Colon (tissue), 2 donors: ENCODE data around the gene GLB1L3.
"Not testable (repeated sequence)": the region's sequence is repeated elsewhere in the genome, so short reads cannot be mapped to it uniquely, and the experiment has no call there.

Source experiments
- FAIRE-seq: peaks from 2 replicates; lab custom pipeline; 2012; peaks lifted over from hg19 to GRCh38; lab: Jason Lieb, UNC
- donor health status: control.
- donor health status: control.

GLB1L3 gene

GRCh38 chr11:134250675-134251074 is 25.5 kb upstream of the GLB1L3 start:
- no peak for FAIRE-seq

- no peak for FAIRE-seq
These were observed 23.6 kb upstream of the GLB1L3 start for GRCh38 chr11:134252346-134253187.

GRCh38 chr11:134253188-134253993 is 22.8 kb upstream of the GLB1L3 start, which contains the start of the genes ACAD8 and THYN1:
Gene ACAD8 (plus strand): TSS chr11:134253568. CDS start chr11:134253601, 33 bp downstream.
Gene THYN1 (minus strand): TSS chr11:134253352. CDS start chr11:134252882, 470 bp downstream.
- no peak for FAIRE-seq

GRCh38 chr11:134254433-134255183 is 21.6 kb upstream of the GLB1L3 start:
- no peak for FAIRE-seq

GRCh38 chr11:134255184-134255561 is 21.0 kb upstream of the GLB1L3 start:
- FAIRE-seq = not testable (repeated sequence)

GRCh38 chr11:134257101-134257500 is 19.1 kb upstream of the GLB1L3 start:
- no peak for FAIRE-seq

GRCh38 chr11:134258577-134258976 is 17.6 kb upstream of the GLB1L3 start:
- FAIRE-seq = no peak

GRCh38 chr11:134260503-134260902 is 15.7 kb upstream of the GLB1L3 start:
- FAIRE-seq = no peak

- FAIRE-seq = no peak
These were observed 15.2 kb upstream of the GLB1L3 start for GRCh38 chr11:134260983-134261382.

GRCh38 chr11:134261626-134262488 is 14.3 kb upstream of the GLB1L3 start:
- FAIRE-seq = no peak

GRCh38 chr11:134264966-134265764 is 11.0 kb upstream of the GLB1L3 start:
- FAIRE-seq = no peak

- FAIRE-seq = no peak
These were observed 9.7 kb upstream of the GLB1L3 start for GRCh38 chr11:134266440-134266839.

- no peak for FAIRE-seq
These were observed 9.3 kb upstream of the GLB1L3 start for GRCh38 chr11:134266841-134267251.

GRCh38 chr11:134267461-134267860 is 8.7 kb upstream of the GLB1L3 start:
- no peak for FAIRE-seq

GRCh38 chr11:134267966-134268365 is 8.2 kb upstream of the GLB1L3 start:
- FAIRE-seq = no peak

GRCh38 chr11:134270250-134270714 is 5.9 kb upstream of the GLB1L3 start:
- no peak for FAIRE-seq

- no peak for FAIRE-seq
These were observed 4.2 kb upstream of the GLB1L3 start for GRCh38 chr11:134271978-134272377.

GRCh38 chr11:134272381-134273316 is 3.5 kb upstream of the GLB1L3 start:
- no peak for FAIRE-seq

- FAIRE-seq = no peak
These were observed 2.9 kb upstream of the GLB1L3 start for GRCh38 chr11:134273317-134273712.
